Prostate gland (tissue), 2 donors: ENCODE measurements around the gene MLPH.

Source experiments
- CTCF ChIP-seq, 4 experiments: fragments of 200-600 bp in 2 of 4; fragments of 450-650 bp in 2 of 4; sonication (generic) in 2 of 4; IDR thresholded peaks; 1 replicate in 3 of 4; 2 replicates in 1 of 4; pipeline ENCODE4 v1.5.1; 2016 to 2019; ENCODE audit warnings: antibody characterized with exemption in 4 of 4, mild to moderate bottlenecking in 2 of 4, moderate library complexity in 2 of 4
- POLR2A ChIP-seq: fragments of 450-650 bp; IDR thresholded peaks from one replicate; pipeline ENCODE4 v1.6.1; 2016; ENCODE audit warnings: antibody characterized with exemption, mild to moderate bottlenecking

DNA sequence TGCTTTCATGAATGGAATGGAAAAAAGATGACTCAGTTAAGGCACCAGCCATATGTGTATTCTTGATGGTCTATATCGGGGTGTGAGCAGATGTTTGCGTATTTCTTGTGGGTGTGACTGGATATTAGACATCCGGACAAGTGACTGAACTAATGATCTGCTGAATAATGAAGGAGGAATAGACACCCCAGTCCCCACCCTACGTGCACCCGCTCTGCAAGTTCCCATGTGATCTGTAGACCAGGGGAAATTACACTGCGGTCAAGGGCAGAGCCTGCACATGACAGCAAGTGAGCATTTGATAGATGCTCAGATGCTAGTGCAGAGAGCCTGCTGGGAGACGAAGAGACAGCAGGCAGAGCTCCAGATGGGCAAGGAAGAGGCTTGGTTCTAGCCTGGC is 66.9 kb downstream of the MLPH start:
- TF ChIP-seq CTCF (IDR thresholded peaks at IDR 0.05) (no peak), POLR2A (no peak)
